ENCODE results near the gene P2RY12.

P2RY12 gene

GRCh38 chr3:151305060-151305774, 79.3 kb downstream of the P2RY12 start:
- peak; percentile 46 for DNase-seq

GRCh38 chr3:151303751-151304150, 80.8 kb downstream of the P2RY12 start:
- no peak for DNase-seq

GRCh38 chr3:151301787-151302186, 82.8 kb downstream of the P2RY12 start:
- no peak for DNase-seq

- DNase-seq = no peak
These were observed 84.0 kb downstream of the P2RY12 start for GRCh38 chr3:151300539-151300938.

GRCh38 chr3:151299006-151299405, 85.5 kb downstream of the P2RY12 start:
- no peak for DNase-seq

- DNase-seq = no peak
These were observed 87.1 kb downstream of the P2RY12 start for GRCh38 chr3:151297429-151297828.

GRCh38 chr3:151296226-151296625, 88.3 kb downstream of the P2RY12 start:
- no peak for DNase-seq

GRCh38 chr3:151293127-151293526, 91.4 kb downstream of the P2RY12 start:
- DNase-seq = no peak

GRCh38 chr3:151290673-151291072, 93.9 kb downstream of the P2RY12 start:
- peak; percentile 32 for DNase-seq

GRCh38 chr3:151289445-151289844, 95.1 kb downstream of the P2RY12 start:
- no peak for DNase-seq

All from eye (tissue), 1 donor.